GM12891 (cell line): ENCODE data around the gene SPTBN1.
A peak's percentile ranks its signal among the peaks of the same experiment; 100 is the strongest.

Experiments
- DNase-seq: peaks from one replicate; pipeline ENCODE4 v3.0.0; 2011; ENCODE audit warnings: low spot score; ENCODE audit not compliant: insufficient read length
- FAIRE-seq: peaks from 2 replicates; lab custom pipeline; 2011; peaks lifted over from hg19 to GRCh38; lab: Jason Lieb, UNC
- PAX5 ChIP-seq: IDR thresholded peaks from 2 replicates; pipeline ENCODE4 v1.6.1; 2011; ENCODE audit warnings: low read length, moderate library complexity, mild to moderate bottlenecking; ENCODE audit not compliant: insufficient read depth, severe bottlenecking
- POLR2A ChIP-seq: IDR thresholded peaks from 2 replicates; pipeline ENCODE4 v1.6.1; 2011; ENCODE audit warnings: low read depth, low read length, control low read depth
- POLR2AphosphoS5 ChIP-seq: IDR thresholded peaks from 2 replicates; pipeline ENCODE4 v1.6.1; 2011; ENCODE audit warnings: low read depth, low read length, control low read depth
- POU2F2 ChIP-seq: IDR thresholded peaks from 2 replicates; pipeline ENCODE4 v1.6.1; 2011; ENCODE audit warnings: low read depth, mild to moderate bottlenecking, control low read depth, low read length, moderate library complexity
- SPI1 ChIP-seq: IDR thresholded peaks from 2 replicates; pipeline ENCODE4 v1.6.1; 2011; ENCODE audit warnings: low read depth, low read length, control low read depth
- TAF1 ChIP-seq: IDR thresholded peaks from 2 replicates; pipeline ENCODE4 v1.6.1; 2011; ENCODE audit warnings: low read depth, low read length, control low read depth

The SPTBN1 gene

DNA sequence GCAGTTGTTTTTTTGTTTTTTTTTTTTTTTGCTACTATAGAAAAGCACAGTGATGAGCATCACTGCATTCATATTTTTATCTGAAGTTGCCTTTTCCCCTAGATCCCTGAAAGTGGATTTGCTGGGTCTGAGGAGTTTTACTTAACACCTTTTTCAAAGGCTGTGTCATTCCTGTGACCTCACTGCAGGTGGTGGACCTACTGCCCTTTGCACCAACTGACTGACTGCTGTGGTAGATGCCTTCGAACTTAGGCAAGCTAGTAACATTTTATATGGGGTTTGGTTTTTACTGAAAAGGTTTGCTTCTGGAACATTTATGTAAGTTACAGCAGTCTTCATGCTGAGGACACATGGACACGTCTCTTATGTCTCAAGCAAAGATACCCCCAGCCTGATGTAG is 36.2 kb downstream of the SPTBN1 start:
- TF ChIP-seq SPI1, result no peak
- TF ChIP-seq POLR2AphosphoS5, result no peak
- no peak for TF ChIP-seq POU2F2
- TF ChIP-seq TAF1, result no peak
- no peak for TF ChIP-seq PAX5
- FAIRE-seq (no peak), DNase-seq (no peak)

DNA sequence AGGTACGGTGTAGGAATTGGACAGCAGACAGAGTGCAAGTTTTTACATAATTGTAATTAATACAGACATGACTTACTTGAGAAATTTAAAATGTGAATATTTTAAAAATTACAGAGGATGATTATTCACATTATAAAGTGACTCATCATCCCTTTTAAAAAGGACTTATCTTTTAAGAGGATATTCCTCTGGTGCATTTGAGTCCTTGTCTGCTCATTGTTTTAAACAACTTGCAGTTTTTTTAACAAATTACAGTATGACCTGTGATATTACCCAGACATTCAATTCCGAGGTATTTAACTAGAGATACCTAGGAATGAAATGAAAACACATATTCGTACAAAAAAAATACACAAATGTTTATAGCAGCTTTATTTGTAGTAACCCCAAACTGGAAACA is 38.0 kb downstream of the SPTBN1 start:
- FAIRE-seq, result no peak
- no peak for DNase-seq
- TF ChIP-seq PAX5 (no peak), POU2F2 (no peak), POLR2AphosphoS5 (no peak)

DNA sequence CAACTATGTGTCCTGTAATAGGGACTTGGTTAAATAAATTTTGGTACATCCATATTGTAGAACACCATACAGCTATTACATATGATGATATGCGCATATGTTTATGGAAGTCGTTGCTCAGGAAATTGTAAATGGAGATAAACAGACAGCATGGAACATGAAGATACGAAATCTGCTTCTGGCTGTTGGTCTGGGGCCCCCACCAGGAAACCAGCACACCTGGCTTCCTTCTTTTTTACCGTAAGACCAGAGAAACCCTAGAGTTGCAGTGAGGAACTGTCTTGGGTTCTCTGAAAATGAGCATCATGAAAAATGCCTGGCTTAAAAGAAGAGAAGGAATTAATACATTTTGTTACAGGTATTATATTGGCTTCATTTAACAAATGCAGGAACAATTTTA is 40.8 kb downstream of the SPTBN1 start:
- no peak for FAIRE-seq
- TF ChIP-seq SPI1 (no peak), POLR2AphosphoS5 (no peak), POLR2A (no peak), TAF1 (no peak), PAX5 (no peak), POU2F2 (no peak)
- no peak for DNase-seq

DNA sequence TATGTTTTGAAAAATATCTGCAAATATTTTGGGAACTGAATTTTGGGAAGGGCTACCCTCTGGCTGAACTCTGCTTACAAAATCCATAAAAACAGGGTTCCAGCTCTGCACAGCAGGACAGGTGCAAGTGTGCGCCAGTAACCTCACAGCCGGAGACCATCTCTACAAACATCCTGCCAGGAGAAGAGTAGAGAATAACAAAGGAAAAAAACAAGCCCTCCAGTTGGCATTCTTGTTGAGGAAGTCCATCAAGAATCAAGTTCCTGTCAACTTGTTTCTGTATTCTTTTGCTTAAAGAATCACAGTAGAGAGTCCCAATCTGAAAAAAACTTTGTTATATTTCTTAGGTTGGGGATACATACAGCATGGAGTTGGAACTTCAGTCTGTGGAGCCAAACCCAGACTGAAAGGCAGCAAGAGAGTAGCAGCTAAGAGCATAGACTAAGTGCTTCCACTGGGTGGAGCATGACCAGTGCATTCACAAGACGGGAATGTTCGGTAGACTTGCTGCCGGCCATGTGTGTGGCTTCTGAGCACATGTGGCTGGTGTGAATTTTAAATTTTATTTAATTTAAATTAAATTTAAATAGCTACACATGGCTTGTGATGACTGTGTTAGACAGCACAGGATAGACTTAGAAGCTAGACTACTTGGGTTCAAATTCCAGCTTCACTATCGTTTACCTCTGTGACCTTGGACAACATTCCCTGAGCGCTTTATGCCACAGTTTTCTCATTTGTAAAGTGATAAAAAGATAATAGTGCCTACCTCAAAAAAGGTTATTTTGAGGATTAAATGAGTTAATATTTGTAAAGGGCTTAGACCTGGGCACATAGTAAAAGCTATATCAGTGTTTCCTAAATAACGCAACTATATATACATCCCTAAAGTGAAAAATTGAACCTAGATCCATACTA is 41.9 kb downstream of the SPTBN1 start:
- FAIRE-seq, result no peak
- DNase-seq, result no peak
- TF ChIP-seq TAF1, result no peak
- TF ChIP-seq SPI1, result no peak
- TF ChIP-seq PAX5, result no peak
- TF ChIP-seq POLR2A, result no peak

DNA sequence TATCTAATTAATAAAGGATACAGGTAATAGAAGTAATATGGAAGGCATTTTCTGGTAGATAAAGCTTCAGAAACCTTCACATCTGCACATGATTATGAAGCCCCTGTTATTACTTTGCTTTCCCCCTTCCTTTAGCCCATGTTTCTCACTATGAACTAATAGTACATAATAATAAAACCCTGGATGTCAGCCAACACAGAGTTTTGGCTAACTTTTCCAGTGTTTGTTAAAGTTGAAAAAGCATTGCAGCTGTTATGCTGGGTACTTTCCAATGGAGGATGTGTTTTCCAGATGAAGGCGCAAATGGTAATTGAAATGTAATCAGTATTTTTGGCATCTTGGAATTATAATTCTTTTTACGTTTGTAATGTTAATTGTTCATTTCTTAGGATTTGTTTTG is 43.5 kb downstream of the SPTBN1 start:
- no peak for DNase-seq
- FAIRE-seq, result no peak
- no peak for TF ChIP-seq POLR2AphosphoS5

DNA sequence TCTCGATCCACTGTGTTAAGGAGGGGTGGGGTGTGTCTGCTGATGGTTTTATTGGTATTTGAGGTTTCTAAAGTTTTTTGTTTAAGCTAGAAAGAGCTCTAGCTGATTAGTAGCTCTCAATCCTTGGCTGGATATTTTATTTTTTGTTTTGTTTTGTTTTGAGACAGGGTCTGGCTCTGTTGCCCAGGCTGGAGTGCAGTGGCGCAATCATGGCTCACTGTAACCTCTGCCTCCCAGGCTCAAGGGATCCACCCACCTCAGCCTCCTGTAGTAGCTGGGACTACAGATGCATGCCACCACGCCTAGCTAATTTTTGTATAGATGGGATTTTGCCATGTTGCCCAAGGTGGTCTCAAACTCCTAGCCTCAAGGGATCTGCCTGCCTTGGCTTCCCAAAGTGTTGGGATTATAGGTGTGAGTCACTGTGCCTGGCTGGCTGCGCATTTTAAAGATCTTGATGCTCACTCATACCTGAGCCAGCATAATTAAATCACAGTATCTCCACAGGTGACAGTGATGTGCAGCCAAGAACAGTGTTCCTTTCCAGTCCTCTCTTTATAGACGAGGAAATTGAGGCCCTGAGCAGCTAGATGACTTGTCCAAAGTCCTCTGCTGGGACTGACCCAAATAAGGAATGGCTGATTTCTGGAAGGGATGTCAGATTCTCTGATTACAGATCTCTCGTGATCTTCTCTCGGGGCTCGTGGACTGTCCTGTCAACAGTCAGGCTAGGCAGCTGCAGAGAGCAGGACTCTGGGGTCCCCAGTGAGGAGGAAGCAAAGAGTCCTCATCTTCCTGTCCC is 44.5 kb downstream of the SPTBN1 start:
- TF ChIP-seq POU2F2 (no peak), PAX5 (no peak), SPI1 (no peak), TAF1 (no peak), POLR2A (no peak), POLR2AphosphoS5 (no peak)
- FAIRE-seq (no peak), DNase-seq (no peak)

DNA sequence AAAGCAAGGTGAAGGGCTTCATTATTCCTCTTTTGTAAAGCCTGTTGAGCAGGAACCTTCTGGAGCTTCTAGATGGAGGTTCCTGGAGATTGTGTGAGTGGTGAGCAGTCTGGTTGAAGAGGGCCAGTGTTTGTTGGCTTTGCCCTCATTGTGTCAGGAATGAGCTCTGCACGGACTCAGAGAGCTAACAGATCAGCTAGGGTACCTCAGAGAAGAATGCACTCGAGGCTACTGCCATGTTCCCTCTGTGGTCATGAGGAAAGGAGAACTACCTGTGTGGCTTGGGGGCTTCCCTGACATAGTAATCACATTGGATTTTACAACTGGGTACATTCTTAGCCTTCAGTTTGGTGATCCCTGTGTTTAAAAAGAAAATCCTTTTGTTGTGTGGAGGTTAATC is 46.6 kb downstream of the SPTBN1 start:
- FAIRE-seq (no peak), DNase-seq (no peak)
- TF ChIP-seq POLR2AphosphoS5, result no peak
- TF ChIP-seq TAF1, result no peak
- no peak for TF ChIP-seq PAX5
- no peak for TF ChIP-seq POU2F2
- no peak for TF ChIP-seq SPI1
- no peak for TF ChIP-seq POLR2A

DNA sequence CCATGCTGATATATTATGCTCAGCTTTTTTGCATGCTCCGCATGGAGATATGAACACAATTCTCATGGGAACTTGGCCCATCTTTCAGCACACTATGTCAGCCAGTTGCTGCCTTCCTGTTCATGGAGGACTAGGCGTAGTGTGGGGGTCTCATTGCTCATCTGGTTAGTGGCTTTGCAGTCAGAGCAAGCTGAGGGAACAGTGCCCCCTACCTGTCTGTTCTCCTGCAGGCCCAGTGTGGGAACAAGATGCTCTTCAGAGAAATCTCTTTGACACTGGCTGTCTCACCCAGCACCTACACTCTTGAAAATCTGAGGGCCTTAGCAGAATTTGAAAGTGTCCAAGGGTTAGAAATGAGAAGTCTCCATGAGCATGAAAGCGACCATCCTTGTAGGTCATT is 47.1 kb downstream of the SPTBN1 start:
- DNase-seq (peak; percentile 30), FAIRE-seq (peak; percentile 89)
- TF ChIP-seq TAF1, result no peak
- TF ChIP-seq PAX5, result no peak

DNA sequence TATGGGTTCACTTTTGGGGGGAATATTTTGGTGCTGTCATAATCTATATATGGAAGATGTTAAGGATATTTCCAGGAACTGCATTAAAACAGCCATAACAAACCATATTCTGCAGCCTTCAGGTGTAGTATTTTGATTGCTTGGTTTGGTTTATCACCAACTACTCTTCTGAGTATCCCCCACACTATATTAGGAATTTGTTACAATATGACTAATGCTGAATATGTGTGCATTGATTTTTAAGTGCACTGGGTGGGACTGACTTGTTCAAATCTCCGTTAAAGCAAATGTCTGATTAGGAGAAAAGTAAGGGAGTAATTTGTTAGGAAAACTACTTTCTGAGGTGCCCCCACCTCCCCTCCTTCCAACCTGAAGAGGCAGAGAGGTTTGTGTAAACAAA is 47.7 kb downstream of the SPTBN1 start:
- TF ChIP-seq SPI1 (no peak), PAX5 (no peak), POU2F2 (no peak), POLR2A (no peak), POLR2AphosphoS5 (no peak), TAF1 (no peak)
- FAIRE-seq (no peak), DNase-seq (no peak)

DNA sequence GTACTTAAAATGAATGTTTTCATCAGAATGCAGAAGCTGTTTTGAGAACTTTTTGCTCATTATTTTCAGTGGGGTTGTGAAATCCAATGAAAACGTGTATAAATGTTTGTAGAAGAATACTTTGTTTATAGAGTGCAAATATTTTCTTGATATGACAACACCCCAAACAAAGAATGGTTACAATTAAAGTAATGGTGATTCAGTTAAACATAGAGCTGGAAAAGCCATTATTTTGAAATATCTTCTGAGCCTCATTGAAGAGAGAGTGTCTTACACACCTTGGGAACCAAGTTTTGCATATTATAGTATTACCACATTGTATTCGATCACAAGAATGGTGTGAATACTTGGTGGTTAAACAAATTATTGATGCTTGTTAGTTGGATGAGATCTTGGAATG is 48.7 kb downstream of the SPTBN1 start:
- TF ChIP-seq SPI1, result no peak
- TF ChIP-seq POLR2AphosphoS5, result no peak
- TF ChIP-seq PAX5, result no peak
- TF ChIP-seq TAF1, result no peak
- FAIRE-seq (no peak), DNase-seq (no peak)
